ENCODE results near the gene PPP1R1C. TPM values are rescaled to one million over a fixed set of nuclear protein-coding genes. Genes with fewer than 3 reads are reported as not detected.

Gene PPP1R1C
- total RNA-seq, 2 experiments from 2014 or later: not detected

GRCh38 chr2:182043021-182043420, 57.4 kb downstream of the PPP1R1C start:
- H3K79me2 ChIP-seq (ENCODE audit: insufficient read depth, low read depth, low read length): no peaks in the 10 kb centered on the region
- CTCF ChIA-PET (ENCODE audit: unreplicated experiment): no interaction called here
- H3K27ac ChIP-seq (ENCODE audit: low read depth, low read length, poor library complexity, severe bottlenecking): no peak overlapping the region
- intact Hi-C loops (cut with micrococcal nuclease; ENCODE audit: unreplicated experiment): no loop called here
- no peaks in the 10 kb centered on the region for H3K4me1 ChIP-seq (ENCODE audit: insufficient read depth, low read length, poor library complexity, severe bottlenecking)
- no peaks in the 10 kb centered on the region for H3K9me3 ChIP-seq (ENCODE audit: low read length)
- POLR2A ChIA-PET: no interaction called here
- H3K4me2 ChIP-seq (ENCODE audit: low read length): no peak overlapping the region
- no peaks in the 10 kb centered on the region for H3K36me3 ChIP-seq (ENCODE audit: insufficient read depth, low read length)
- TF ChIP-seq, protein P1, sequence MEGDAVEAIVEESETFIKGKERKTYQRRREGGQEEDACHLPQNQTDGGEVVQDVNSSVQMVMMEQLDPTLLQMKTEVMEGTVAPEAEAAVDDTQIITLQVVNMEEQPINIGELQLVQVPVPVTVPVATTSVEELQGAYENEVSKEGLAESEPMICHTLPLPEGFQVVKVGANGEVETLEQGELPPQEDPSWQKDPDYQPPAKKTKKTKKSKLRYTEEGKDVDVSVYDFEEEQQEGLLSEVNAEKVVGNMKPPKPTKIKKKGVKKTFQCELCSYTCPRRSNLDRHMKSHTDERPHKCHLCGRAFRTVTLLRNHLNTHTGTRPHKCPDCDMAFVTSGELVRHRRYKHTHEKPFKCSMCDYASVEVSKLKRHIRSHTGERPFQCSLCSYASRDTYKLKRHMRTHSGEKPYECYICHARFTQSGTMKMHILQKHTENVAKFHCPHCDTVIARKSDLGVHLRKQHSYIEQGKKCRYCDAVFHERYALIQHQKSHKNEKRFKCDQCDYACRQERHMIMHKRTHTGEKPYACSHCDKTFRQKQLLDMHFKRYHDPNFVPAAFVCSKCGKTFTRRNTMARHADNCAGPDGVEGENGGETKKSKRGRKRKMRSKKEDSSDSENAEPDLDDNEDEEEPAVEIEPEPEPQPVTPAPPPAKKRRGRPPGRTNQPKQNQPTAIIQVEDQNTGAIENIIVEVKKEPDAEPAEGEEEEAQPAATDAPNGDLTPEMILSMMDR (conservative IDR thresholded peaks at IDR 0.05; ENCODE audit: low read length): no peak
- TF ChIP-seq EZH2phosphoT487 (IDR thresholded peaks at IDR 0.05; ENCODE audit: borderline replicate concordance, low read depth, low read length): no peak
- DNase-seq (ENCODE audit: low spot score): no peak
- no TSS peak for BruUV-seq (replicated peaks)
- H3K9me2 ChIP-seq (ENCODE audit: insufficient read depth, low read length): no peaks in the 10 kb centered on the region
- H3K4me3 ChIP-seq (ENCODE audit: low read depth, low read length, poor library complexity, severe bottlenecking): no peak overlapping the region
- no peak overlapping the region for H2AFZ ChIP-seq (ENCODE audit: low read length)
- H4K20me1 ChIP-seq (ENCODE audit: insufficient read depth, low read length): no peaks in the 10 kb centered on the region

DNA sequence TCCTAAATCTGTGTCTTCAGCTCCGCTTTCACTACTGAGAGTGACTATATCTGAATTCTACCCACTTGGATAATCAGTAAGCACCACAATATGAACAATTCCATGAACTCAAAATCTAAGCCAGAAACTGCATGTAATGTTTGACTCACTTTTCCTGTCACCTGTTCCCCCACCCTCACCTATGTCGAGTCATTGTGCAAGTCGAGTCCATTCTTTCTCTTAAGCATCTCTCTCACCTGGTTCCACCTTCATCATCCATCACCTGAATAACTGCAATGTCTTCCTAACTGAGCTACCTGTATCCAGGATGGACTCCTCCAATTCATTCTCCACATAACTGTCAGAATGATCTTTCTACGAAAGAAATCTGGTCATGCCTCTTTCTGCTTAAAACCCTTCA, 58.2 kb downstream of the PPP1R1C start:
- Histone ChIP-seq H3K4me2 (ENCODE audit: low read length) (no peak overlapping the region), H3K4me3 (ENCODE audit: low read depth, low read length, poor library complexity, severe bottlenecking) (no peak overlapping the region), H3K79me2 (ENCODE audit: insufficient read depth, low read depth, low read length) (no peaks in the 10 kb centered on the region), H4K20me1 (ENCODE audit: insufficient read depth, low read length) (no peaks in the 10 kb centered on the region), H3K36me3 (ENCODE audit: insufficient read depth, low read length) (no peaks in the 10 kb centered on the region), H3K9me2 (ENCODE audit: insufficient read depth, low read length) (no peaks in the 10 kb centered on the region), H3K27ac (ENCODE audit: low read depth, low read length, poor library complexity, severe bottlenecking) (no peak overlapping the region), H3K9me3 (ENCODE audit: low read length) (no peaks in the 10 kb centered on the region), H2AFZ (ENCODE audit: low read length) (no peak overlapping the region), H3K4me1 (ENCODE audit: insufficient read depth, low read length, poor library complexity, severe bottlenecking) (no peaks in the 10 kb centered on the region)
- ChIA-PET CTCF (ENCODE audit: unreplicated experiment) (no interaction called here), POLR2A (no interaction called here)
- TF ChIP-seq EZH2phosphoT487 (IDR thresholded peaks at IDR 0.05; ENCODE audit: borderline replicate concordance, low read depth, low read length): no peak
- TF ChIP-seq, protein P1 (conservative IDR thresholded peaks at IDR 0.05; ENCODE audit: low read length): no peak
- BruUV-seq (replicated peaks): no TSS peak
- intact Hi-C loops (cut with micrococcal nuclease; ENCODE audit: unreplicated experiment): no loop called here
- no peak for DNase-seq (ENCODE audit: low spot score)

DNA sequence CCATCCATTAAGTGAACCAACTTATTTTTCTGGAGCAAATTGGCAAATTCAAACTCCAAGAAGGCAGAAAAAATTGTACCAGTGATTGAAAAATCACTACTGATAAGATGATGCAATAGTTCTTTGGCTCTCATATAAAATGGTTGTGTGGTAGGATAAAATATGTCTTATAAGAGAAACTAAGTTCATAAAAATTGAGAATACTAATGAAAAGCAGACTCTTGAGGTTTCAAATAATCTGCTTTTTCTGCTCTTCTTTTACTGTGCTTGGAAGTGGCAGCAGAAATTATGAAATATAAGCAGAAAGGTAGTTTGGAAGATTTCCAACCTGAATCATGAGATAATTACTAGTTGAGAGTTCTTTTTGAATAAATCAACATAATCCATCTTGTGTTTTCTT, 61.9 kb downstream of the PPP1R1C start:
- Histone ChIP-seq H3K4me3 (ENCODE audit: low read depth, low read length, poor library complexity, severe bottlenecking) (no peak overlapping the region), H2AFZ (ENCODE audit: low read length) (no peak overlapping the region), H3K4me2 (ENCODE audit: low read length) (no peak overlapping the region), H3K27ac (ENCODE audit: low read depth, low read length, poor library complexity, severe bottlenecking) (no peak overlapping the region), H3K79me2 (ENCODE audit: insufficient read depth, low read depth, low read length) (no peaks in the 10 kb centered on the region), H3K4me1 (ENCODE audit: insufficient read depth, low read length, poor library complexity, severe bottlenecking) (no peaks in the 10 kb centered on the region), H3K36me3 (ENCODE audit: insufficient read depth, low read length) (no peaks in the 10 kb centered on the region), H4K20me1 (ENCODE audit: insufficient read depth, low read length) (no peaks in the 10 kb centered on the region), H3K9me3 (ENCODE audit: low read length) (no peaks in the 10 kb centered on the region), H3K9me2 (ENCODE audit: insufficient read depth, low read length) (no peaks in the 10 kb centered on the region)
- no peak for DNase-seq (ENCODE audit: low spot score)
- ChIA-PET POLR2A (interaction anchor here (1.7 kb wide), 1 partner anchor 9 kb away, joined by 10 read pairs; no protein-coding TSS in a partner anchor), CTCF (ENCODE audit: unreplicated experiment) (no interaction called here)
- no peak for TF ChIP-seq EZH2phosphoT487 (IDR thresholded peaks at IDR 0.05; ENCODE audit: borderline replicate concordance, low read depth, low read length)
- TF ChIP-seq, protein P1 (conservative IDR thresholded peaks at IDR 0.05; ENCODE audit: low read length): no peak
- intact Hi-C loops (cut with micrococcal nuclease; ENCODE audit: unreplicated experiment): no loop called here
- BruUV-seq (replicated peaks): no TSS peak
